Keratinocyte (primary cell): ENCODE results near the gene NPRL2. TPM values are rescaled to one million over a fixed set of nuclear protein-coding genes. Genes with fewer than 3 reads are reported as not detected.

Experiments used
- DNase-seq: peaks from one replicate; pipeline ENCODE4 v3.0.0-alpha.2; 2011; ENCODE audit warnings: low read depth, missing footprints, low spot score
- FAIRE-seq: peaks from 2 replicates; lab custom pipeline; 2011; peaks lifted over from hg19 to GRCh38; lab: Jason Lieb, UNC
- H2AFZ ChIP-seq: 2 replicates; pipeline ENCODE4 v1.6.0; 2012; ENCODE audit warnings: low read length, control low read depth, inconsistent platforms; ENCODE audit not compliant: control insufficient read depth
- H3K27ac ChIP-seq: 2 replicates; pipeline ENCODE4 v1.5.1; 2011; ENCODE audit warnings: low read length; ENCODE audit not compliant: control insufficient read depth, insufficient read depth
- H3K27me3 ChIP-seq: 3 replicates; pipeline ENCODE4 v1.6.0; 2011; ENCODE audit warnings: low read length; ENCODE audit not compliant: control insufficient read depth, insufficient read depth; ENCODE audit errors: extremely low read depth
- H3K36me3 ChIP-seq, 2 experiments: 2 replicates in 1 of 2; 3 replicates in 1 of 2; pipeline ENCODE4 v1.5.1; 2011; ENCODE audit warnings: low read length in 2 of 2, mild to moderate bottlenecking in 1 of 2; ENCODE audit not compliant: control insufficient read depth in 2 of 2, insufficient read depth in 2 of 2; ENCODE audit errors: extremely low read depth in 1 of 2
- H3K4me1 ChIP-seq: 3 replicates; pipeline ENCODE4 v1.5.1; 2011; ENCODE audit warnings: low read length; ENCODE audit not compliant: control insufficient read depth, insufficient read depth; ENCODE audit errors: extremely low read depth
- H3K4me2 ChIP-seq: 3 replicates; pipeline ENCODE4 v1.6.0; 2011; ENCODE audit warnings: low read depth, low read length; ENCODE audit not compliant: control insufficient read depth, insufficient read depth; ENCODE audit errors: extremely low read depth
- H3K4me3 ChIP-seq, 3 experiments: fragments of 200-600 bp in 1 of 3; sonication (generic) in 1 of 3; 2 replicates in 2 of 3; 3 replicates in 1 of 3; pipeline ENCODE4 v1.5.1; 2011 to 2016; ENCODE audit warnings: low read length in 3 of 3, mild to moderate bottlenecking in 3 of 3, control low read depth in 2 of 3, inconsistent platforms in 1 of 3, low read depth in 1 of 3, mixed read lengths in 1 of 3, mixed run types in 1 of 3, moderate library complexity in 1 of 3; ENCODE audit not compliant: control insufficient read depth in 2 of 3, insufficient read depth in 2 of 3; ENCODE audit errors: extremely low read depth in 1 of 3
- H3K79me2 ChIP-seq: 2 replicates; pipeline ENCODE4 v1.6.0; 2012; ENCODE audit warnings: low read length; ENCODE audit not compliant: control insufficient read depth, insufficient read depth
- H3K9ac ChIP-seq: 3 replicates; pipeline ENCODE4 v1.6.0; 2011; ENCODE audit warnings: low read length; ENCODE audit not compliant: control insufficient read depth, insufficient read depth; ENCODE audit errors: extremely low read depth
- H3K9me1 ChIP-seq: 3 replicates; pipeline ENCODE4 v1.6.0; 2011; ENCODE audit warnings: low read length; ENCODE audit not compliant: control insufficient read depth, insufficient read depth; ENCODE audit errors: extremely low read depth
- H3K9me3 ChIP-seq: 2 replicates; pipeline ENCODE4 v1.5.1; 2012; ENCODE audit warnings: low read depth, low read length; ENCODE audit not compliant: control insufficient read depth
- H4K20me1 ChIP-seq: 3 replicates; pipeline ENCODE4 v1.6.0; 2011; ENCODE audit warnings: low read length; ENCODE audit not compliant: control insufficient read depth, insufficient read depth; ENCODE audit errors: extremely low read depth
- CTCF ChIP-seq, 3 experiments: IDR thresholded peaks in 1 of 3; conservative IDR thresholded peaks in 1 of 3; optimal IDR thresholded peaks in 1 of 3; 2 replicates in 2 of 3; 3 replicates in 1 of 3; pipeline versions ENCODE3 to v1.5.1; 2011; ENCODE audit warnings: low read length in 3 of 3, mild to moderate bottlenecking in 3 of 3, moderate library complexity in 2 of 3, control low read depth in 1 of 3, inconsistent platforms in 1 of 3; ENCODE audit not compliant: insufficient read depth in 2 of 3; ENCODE audit errors: extremely low read depth in 1 of 3
- EZH2 ChIP-seq: IDR thresholded peaks from one replicate; pipeline ENCODE4 v1.6.1; 2012; ENCODE audit warnings: inconsistent platforms, mild to moderate bottlenecking, low read length, moderate library complexity
- dilution Hi-C: fragments of 300-500 bp; cut with MboI; formaldehyde crosslinking; loops from one replicate; pipeline ENCODE4 v1.7.0; 2020; ENCODE audit warnings: low sequenced_read_pairs; ENCODE audit not compliant: extremely low pct_ligation_motif_present
- polyA plus RNA-seq, 5 experiments: library from polyadenylated mRNA; depleted of rRNA in 3 of 5; stranded (reverse) in 3 of 5; stranded (forward) in 1 of 5; unstranded in 1 of 5; fragments of >200 nt; gene quantifications; 1 replicate in 1 of 5; 2 replicates in 3 of 5; 3 replicates in 1 of 5; pipeline versions ENCODE4 v1.2.1 to v1.2.3, GENCODE V29; 2011 to 2012; ENCODE audit warnings: missing spikeins in 2 of 5, low read depth in 1 of 5, low replicate concordance in 1 of 5

NPRL2 gene
- polyA plus RNA-seq, 1 donor (not counting 4 experiments of a cell fraction or from before 2014, with no cell fraction given) = 20.6 TPM

DNA sequence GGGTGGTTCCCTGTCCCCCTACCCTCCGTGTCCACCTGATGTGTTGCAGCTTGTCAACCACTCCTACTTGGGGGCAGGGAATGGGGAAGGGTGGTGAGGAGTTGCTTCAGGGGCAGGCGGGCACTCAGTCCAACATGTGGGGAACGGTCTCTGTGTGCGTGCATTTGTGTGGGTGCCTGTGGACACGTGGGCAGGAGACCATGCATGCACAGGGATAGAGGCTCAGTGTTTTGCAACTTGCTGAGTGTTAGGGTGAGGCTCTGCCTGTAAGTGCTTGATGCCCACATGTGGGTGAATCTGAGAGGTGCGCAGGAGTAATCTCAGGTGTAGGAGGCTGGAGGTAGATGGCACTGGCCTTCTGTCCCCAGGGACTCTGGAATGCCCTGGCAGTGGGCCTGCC lies 33.2 kb upstream of the NPRL2 start:
- no peak overlapping the region for H2AFZ ChIP-seq
- H3K9ac ChIP-seq = no peak overlapping the region
- H3K79me2 ChIP-seq = no peaks in the 10 kb centered on the region
- H3K27ac ChIP-seq = no peak overlapping the region
- TF ChIP-seq CTCF (optimal IDR thresholded peaks at IDR 0.05 in 1 of 3, IDR thresholded peaks at IDR 0.05 in 1 of 3, conservative IDR thresholded peaks at IDR 0.05 in 1 of 3; ENCODE audit: extremely low read depth in 1 of 3, insufficient read depth in 2 of 3, low read length in 3 of 3) = peak in 1 of 3 experiments; percentile 18
- no peak for TF ChIP-seq EZH2
- no peak overlapping the region for H3K4me2 ChIP-seq
- H3K4me1 ChIP-seq = no peaks in the 10 kb centered on the region
- H4K20me1 ChIP-seq = peaks cover 3% of the 10 kb centered on the region
- H3K9me3 ChIP-seq = no peaks in the 10 kb centered on the region
- no peak for FAIRE-seq
- dilution Hi-C loops = no loop called here
- no peak overlapping the region for H3K4me3 ChIP-seq
- no peaks in the 10 kb centered on the region for H3K9me1 ChIP-seq
- DNase-seq = no peak
- H3K36me3 ChIP-seq = no peaks in the 10 kb centered on the region
- peaks cover 31% of the 10 kb centered on the region for H3K27me3 ChIP-seq

GRCh38 chr3:50382722-50383121 lies 32.1 kb upstream of the NPRL2 start:
- Histone ChIP-seq H3K4me1 (no peaks in the 10 kb centered on the region), H4K20me1 (peaks cover 3% of the 10 kb centered on the region), H3K79me2 (no peaks in the 10 kb centered on the region), H3K4me3 (no peak overlapping the region), H2AFZ (no peak overlapping the region), H3K36me3 (no peaks in the 10 kb centered on the region), H3K27ac (no peak overlapping the region), H3K4me2 (no peak overlapping the region), H3K9ac (no peak overlapping the region), H3K9me1 (no peaks in the 10 kb centered on the region), H3K9me3 (no peaks in the 10 kb centered on the region), H3K27me3 (peaks cover 21% of the 10 kb centered on the region)
- TF ChIP-seq EZH2 (no peak), CTCF (optimal IDR thresholded peaks at IDR 0.05 in 1 of 3, IDR thresholded peaks at IDR 0.05 in 1 of 3, conservative IDR thresholded peaks at IDR 0.05 in 1 of 3; ENCODE audit: extremely low read depth in 1 of 3, insufficient read depth in 2 of 3, low read length in 3 of 3) (no peak)
- dilution Hi-C loops = no loop called here
- no peak for FAIRE-seq
- DNase-seq = no peak
